Neuronal stem cell (in vitro differentiated cells): ENCODE measurements around the gene JCAD.

Experiments used
- DNase-seq: peaks from one replicate; pipeline ENCODE4 v3.0.0-alpha.2; 2013; ENCODE audit warnings: low spot score
- H2AFZ ChIP-seq: one replicate; pipeline ENCODE4 v1.6.1; 2013; ENCODE audit warnings: mild to moderate bottlenecking, low read length, inconsistent platforms
- H2AK5ac ChIP-seq: 2 replicates; pipeline ENCODE4 v1.6.1; 2013; ENCODE audit warnings: low read depth, mild to moderate bottlenecking, inconsistent platforms, low read length, moderate library complexity, mixed read lengths
- H2BK120ac ChIP-seq: 2 replicates; pipeline ENCODE4 v1.6.1; 2013; ENCODE audit warnings: low read depth, mild to moderate bottlenecking, inconsistent platforms, low read length, moderate library complexity, mixed read lengths
- H2BK12ac ChIP-seq: one replicate; pipeline ENCODE4 v1.6.1; 2013; ENCODE audit warnings: low read length, inconsistent platforms
- H2BK15ac ChIP-seq: 2 replicates; pipeline ENCODE4 v1.6.1; 2013; ENCODE audit warnings: mild to moderate bottlenecking, low read length, inconsistent platforms, mixed read lengths
- H2BK5ac ChIP-seq: one replicate; pipeline ENCODE4 v1.6.1; 2013; ENCODE audit warnings: inconsistent platforms, mild to moderate bottlenecking, low read length, moderate library complexity
- H3K14ac ChIP-seq: one replicate; pipeline ENCODE4 v1.6.1; 2013; ENCODE audit warnings: low read length, inconsistent platforms
- H3K18ac ChIP-seq: 2 replicates; pipeline ENCODE4 v1.6.1; 2013; ENCODE audit warnings: low read length, inconsistent platforms
- H3K23ac ChIP-seq: 2 replicates; pipeline ENCODE4 v1.6.1; 2013; ENCODE audit warnings: low read depth, mild to moderate bottlenecking, mixed read lengths, low read length, inconsistent platforms; ENCODE audit not compliant: poor library complexity
- H3K27ac ChIP-seq: replicated peaks from 3 replicates; pipeline ENCODE4 v1.5.1; 2013; ENCODE audit warnings: low read length, inconsistent platforms
- H3K27me3 ChIP-seq, 3 experiments: 2 replicates each; pipeline ENCODE4 v1.6.1; 2013; ENCODE audit warnings: low read length in 3 of 3, mild to moderate bottlenecking in 2 of 3, inconsistent platforms in 1 of 3, low read depth in 1 of 3, mixed read lengths in 1 of 3, moderate library complexity in 1 of 3; ENCODE audit not compliant: control insufficient read depth in 3 of 3, insufficient read depth in 3 of 3
- H3K36me3 ChIP-seq, 2 donors: replicated peaks in 1 of 2; 2 replicates each; pipeline ENCODE4 v1.6.1; 2013; ENCODE audit warnings: low read length in 2 of 2; ENCODE audit not compliant: control insufficient read depth in 2 of 2, insufficient read depth in 2 of 2
- H3K4ac ChIP-seq: 2 replicates; pipeline ENCODE4 v1.6.1; 2013; ENCODE audit warnings: inconsistent platforms, mild to moderate bottlenecking, low read length, moderate library complexity
- H3K4me1 ChIP-seq, 2 donors: 1 replicate in 1 of 2; 2 replicates in 1 of 2; pipeline ENCODE4 v1.6.1; 2013; ENCODE audit warnings: low read length in 2 of 2, low read depth in 1 of 2; ENCODE audit not compliant: control insufficient read depth in 2 of 2, insufficient read depth in 1 of 2
- H3K4me2 ChIP-seq: one replicate; pipeline ENCODE4 v1.6.1; 2013; ENCODE audit warnings: mild to moderate bottlenecking, low read length, inconsistent platforms; ENCODE audit not compliant: insufficient read depth, poor library complexity, severe bottlenecking
- H3K4me3 ChIP-seq, 2 donors: 2 replicates each; pipeline ENCODE4 v1.5.1; 2013; ENCODE audit warnings: low read length in 2 of 2, mild to moderate bottlenecking in 2 of 2, inconsistent platforms in 1 of 2, moderate library complexity in 1 of 2
- H3K79me1 ChIP-seq: one replicate; pipeline ENCODE4 v1.6.1; 2013; ENCODE audit warnings: low read depth, mild to moderate bottlenecking, inconsistent platforms, low read length, moderate library complexity
- H3K9ac ChIP-seq: one replicate; pipeline ENCODE4 v1.6.1; 2013; ENCODE audit warnings: mild to moderate bottlenecking, low read depth, low read length, inconsistent platforms; ENCODE audit not compliant: poor library complexity
- H3K9me3 ChIP-seq, 2 donors: replicated peaks in 1 of 2; 2 replicates each; pipeline versions ENCODE3 to v1.6.1; 2013; ENCODE audit warnings: low read length in 2 of 2, mild to moderate bottlenecking in 2 of 2, inconsistent platforms in 1 of 2, low read depth in 1 of 2, mixed read lengths in 1 of 2, moderate library complexity in 1 of 2; ENCODE audit not compliant: control insufficient read depth in 2 of 2, insufficient read depth in 1 of 2
- H4K8ac ChIP-seq: one replicate; pipeline ENCODE4 v1.6.1; 2013; ENCODE audit warnings: low read depth, mild to moderate bottlenecking, inconsistent platforms, low read length, moderate library complexity
- H4K91ac ChIP-seq: one replicate; pipeline ENCODE4 v1.6.1; 2013; ENCODE audit warnings: low read length, low read depth, mild to moderate bottlenecking, inconsistent platforms; ENCODE audit not compliant: poor library complexity
- WGBS, 2 donors: extraction: QIAGEN DNeasy Blood & Tissue Kit; methylation state at CpG; one replicate each; pipeline ENCODE4 v1.1.7; 2013; ENCODE audit warnings: missing lambda C conversion rate in 2 of 2, mixed read lengths in 1 of 2; ENCODE audit not compliant: insufficient read length in 2 of 2, insufficient replicate concordance in 1 of 2; ENCODE audit errors: extremely low coverage in 2 of 2; 5-methylcytosine and 5-hydroxymethylcytosine counted together

Gene JCAD

DNA sequence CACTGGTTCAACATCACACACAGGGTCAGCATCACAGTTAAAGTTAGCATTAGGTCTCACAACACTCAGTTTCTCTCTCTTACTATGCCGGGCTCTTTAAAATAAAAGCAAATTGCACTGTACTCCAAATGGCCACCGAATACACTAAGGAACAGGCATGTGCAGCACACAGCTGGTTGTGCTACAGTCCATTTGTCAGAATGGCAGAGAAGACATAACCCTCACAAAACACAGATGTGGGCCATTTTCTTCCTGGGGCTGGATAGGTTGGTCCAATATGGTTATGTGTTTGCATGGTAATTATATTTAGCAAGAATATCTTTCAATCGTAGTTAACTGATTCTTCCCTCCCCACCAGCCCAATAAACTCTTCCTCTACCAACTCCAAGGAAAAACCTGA lies 9.0 kb downstream of the JCAD start:
- Histone ChIP-seq H2AFZ (no peak overlapping the region), H2BK12ac (no peak overlapping the region), H3K4me1 (peaks cover 8 to 15% of the 10 kb centered on the region in 2 donors), H4K8ac (no peak overlapping the region), H3K4me3 (no peak overlapping the region), H2BK15ac (no peak overlapping the region), H3K36me3 (no peaks in the 10 kb centered on the region), H3K4me2 (no peak overlapping the region), H2AK5ac (no peak overlapping the region), H3K27ac (no peak overlapping the region), H3K18ac (no peak overlapping the region), H2BK120ac (no peak overlapping the region), H2BK5ac (no peak overlapping the region), H3K4ac (no peak overlapping the region), H4K91ac (no peak overlapping the region), H3K9ac (no peak overlapping the region), H3K27me3 (no peaks in the 10 kb centered on the region), H3K79me1 (no peaks in the 10 kb centered on the region), H3K14ac (no peak overlapping the region), H3K9me3 (no peaks in the 10 kb centered on the region), H3K23ac (no peak overlapping the region)
- WGBS, 2 donors, result no CpG with 5 or more reads among the region's 3 CpGs
- no peak for DNase-seq

DNA sequence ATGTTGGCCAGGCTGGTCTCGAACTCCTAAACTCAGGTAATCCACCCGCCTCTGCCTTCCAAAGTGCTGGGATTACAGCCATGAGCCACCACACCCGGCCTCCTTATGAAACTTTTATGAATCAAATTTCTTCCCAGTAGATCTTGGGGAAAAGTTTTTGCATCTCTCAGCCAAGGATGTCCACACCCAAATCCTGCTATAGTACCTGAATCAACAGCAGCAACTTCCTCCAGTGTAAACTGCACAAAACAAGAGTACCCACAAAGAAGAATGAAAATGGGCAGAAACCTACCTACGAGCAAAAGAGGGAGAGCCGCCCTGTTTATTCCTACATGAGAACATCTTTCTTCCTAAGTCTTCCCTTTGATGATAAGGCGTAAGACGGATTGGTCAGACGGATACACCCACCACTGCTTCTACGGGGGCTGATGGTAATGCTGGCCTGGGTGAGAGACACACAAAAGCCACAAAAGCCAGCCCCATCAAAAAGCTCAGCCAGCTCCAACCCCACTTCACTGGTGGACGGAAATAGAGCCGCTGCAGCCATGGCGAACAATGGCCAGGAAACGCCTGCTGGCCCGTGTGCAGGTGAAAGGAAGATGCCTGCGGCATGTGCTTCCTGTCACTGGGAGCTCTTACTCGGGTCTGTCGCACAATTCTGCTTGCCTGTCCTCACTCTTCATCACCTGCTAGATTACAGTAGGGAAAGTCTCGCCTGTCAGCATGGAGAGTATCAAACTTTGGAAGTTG lies 10.4 kb downstream of the JCAD start:
- Histone ChIP-seq H3K23ac (no peak overlapping the region), H3K27ac (no peak overlapping the region), H3K14ac (no peak overlapping the region), H2BK5ac (no peak overlapping the region), H3K79me1 (no peaks in the 10 kb centered on the region), H3K4ac (no peak overlapping the region), H3K4me1 (peaks cover 8 to 15% of the 10 kb centered on the region in 2 donors), H2AFZ (peak overlapping the region; percentile 82), H3K9me3 (no peaks in the 10 kb centered on the region), H3K18ac (peak overlapping the region; percentile 5), H3K4me3 (no peak overlapping the region), H3K27me3 (no peaks in the 10 kb centered on the region), H2BK12ac (no peak overlapping the region), H2AK5ac (no peak overlapping the region), H4K91ac (no peak overlapping the region), H3K9ac (no peak overlapping the region), H4K8ac (no peak overlapping the region), H2BK15ac (no peak overlapping the region), H3K36me3 (no peaks in the 10 kb centered on the region), H2BK120ac (no peak overlapping the region), H3K4me2 (no peak overlapping the region)
- no peak for DNase-seq
- WGBS, 2 donors, result no CpG with 5 or more reads among the region's 18 CpGs

DNA sequence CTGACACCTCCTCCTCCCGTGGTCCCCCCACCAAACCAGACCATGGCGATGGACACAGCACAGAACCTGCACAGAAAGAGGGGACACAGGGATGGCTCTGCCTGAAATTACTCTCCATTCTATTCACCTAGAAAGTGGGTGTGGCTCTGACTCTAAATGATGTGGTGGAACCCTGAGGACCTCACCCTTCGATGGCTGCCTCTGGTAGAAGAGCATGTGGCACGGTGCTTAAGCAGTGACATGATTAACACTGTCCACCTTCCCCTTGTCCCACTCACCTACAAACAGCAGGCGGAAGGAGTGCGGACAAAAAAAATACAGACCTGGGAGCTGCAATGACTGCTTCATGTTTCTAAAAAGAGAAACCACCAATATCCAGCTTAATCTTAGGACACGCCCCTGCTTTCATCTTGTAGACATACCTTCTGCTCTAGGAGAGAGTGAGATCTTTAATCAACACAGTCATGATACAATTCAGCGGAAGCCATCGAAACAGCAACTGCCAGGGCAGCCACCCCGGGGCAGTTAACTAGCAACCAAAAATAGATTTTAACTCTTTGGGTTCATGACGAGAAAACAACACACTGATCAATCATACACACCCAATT lies 11.4 kb downstream of the JCAD start:
- Histone ChIP-seq H3K23ac (no peak overlapping the region), H3K14ac (no peak overlapping the region), H3K18ac (no peak overlapping the region), H3K27me3 (no peaks in the 10 kb centered on the region), H3K9ac (no peak overlapping the region), H3K4me3 (no peak overlapping the region), H4K8ac (no peak overlapping the region), H2BK12ac (no peak overlapping the region), H2AK5ac (no peak overlapping the region), H3K9me3 (no peaks in the 10 kb centered on the region), H2BK120ac (no peak overlapping the region), H3K36me3 (no peaks in the 10 kb centered on the region), H3K79me1 (no peaks in the 10 kb centered on the region), H3K4me2 (no peak overlapping the region), H3K4ac (no peak overlapping the region), H3K4me1 (peaks cover 8 to 15% of the 10 kb centered on the region in 2 donors), H2AFZ (no peak overlapping the region), H2BK5ac (no peak overlapping the region), H3K27ac (no peak overlapping the region), H4K91ac (no peak overlapping the region), H2BK15ac (no peak overlapping the region)
- DNase-seq, result no peak
- WGBS, 2 donors, result no CpG with 5 or more reads among the region's 11 CpGs

DNA sequence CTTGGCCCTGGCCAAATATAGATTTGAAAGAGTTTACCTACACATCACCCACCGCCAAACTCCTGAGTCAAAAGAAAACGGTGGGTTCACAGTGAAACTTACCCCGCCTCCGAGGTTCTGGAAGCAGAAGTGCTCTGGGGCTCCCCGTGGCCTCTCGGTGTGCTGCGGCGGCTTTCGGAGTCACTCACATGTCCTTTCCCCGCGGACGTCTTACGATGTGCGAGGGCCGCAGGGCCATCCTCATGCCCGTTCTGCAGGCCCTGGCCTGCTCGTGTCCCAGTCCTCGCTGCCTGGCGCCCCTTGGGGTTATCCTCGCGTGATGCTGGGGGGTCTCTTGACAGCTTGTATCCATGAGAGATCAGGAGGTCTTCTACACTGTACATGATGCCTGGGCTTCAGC lies 12.0 kb downstream of the JCAD start:
- no peak overlapping the region for H3K18ac ChIP-seq
- H3K36me3 ChIP-seq, result no peaks in the 10 kb centered on the region
- H3K4me3 ChIP-seq, result no peak overlapping the region

More for the DNA sequence above, 12.0 kb downstream of the JCAD start:
- Histone ChIP-seq H3K4me2 (no peak overlapping the region), H3K27me3 (no peaks in the 10 kb centered on the region), H3K4ac (no peak overlapping the region), H2BK120ac (no peak overlapping the region), H2AFZ (no peak overlapping the region), H4K8ac (no peak overlapping the region), H2BK15ac (no peak overlapping the region), H3K9ac (no peak overlapping the region), H2AK5ac (no peak overlapping the region), H3K27ac (no peak overlapping the region), H3K9me3 (no peaks in the 10 kb centered on the region), H3K14ac (no peak overlapping the region), H3K79me1 (no peaks in the 10 kb centered on the region), H4K91ac (no peak overlapping the region), H3K23ac (no peak overlapping the region), H3K4me1 (peaks cover 8 to 15% of the 10 kb centered on the region in 2 donors), H2BK12ac (no peak overlapping the region), H2BK5ac (no peak overlapping the region)
- no CpG with 5 or more reads among the region's 21 CpGs for WGBS, 2 donors
- DNase-seq, result no peak
